ENCODE results near the gene GPR108. TPM values are rescaled to one million over a fixed set of nuclear protein-coding genes. Genes with fewer than 3 reads are reported as not detected.

The GPR108 gene
- total RNA-seq, 6 experiments from 2014 or later = 22.3 to 53.0 (median 41.3) TPM

DNA sequence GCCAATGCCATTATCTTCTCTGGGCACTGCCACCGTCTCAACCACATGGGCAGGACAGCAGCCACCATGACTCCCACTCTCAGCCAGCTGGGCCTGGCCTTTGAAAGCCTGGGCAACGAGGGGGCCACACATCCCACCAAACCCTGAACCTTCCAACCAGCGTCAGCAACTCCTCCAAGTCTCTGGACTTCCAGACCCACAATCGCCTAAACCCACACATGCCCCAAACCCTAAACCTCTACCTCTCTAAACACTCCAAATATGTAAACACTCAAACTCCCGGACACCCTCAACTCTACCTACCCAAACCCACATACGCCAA lies 17.9 kb downstream of the GPR108 start:
- H3K9me3 ChIP-seq = no peaks in the 10 kb centered on the region
- DNase-seq = no peak
- TF ChIP-seq, protein P1, sequence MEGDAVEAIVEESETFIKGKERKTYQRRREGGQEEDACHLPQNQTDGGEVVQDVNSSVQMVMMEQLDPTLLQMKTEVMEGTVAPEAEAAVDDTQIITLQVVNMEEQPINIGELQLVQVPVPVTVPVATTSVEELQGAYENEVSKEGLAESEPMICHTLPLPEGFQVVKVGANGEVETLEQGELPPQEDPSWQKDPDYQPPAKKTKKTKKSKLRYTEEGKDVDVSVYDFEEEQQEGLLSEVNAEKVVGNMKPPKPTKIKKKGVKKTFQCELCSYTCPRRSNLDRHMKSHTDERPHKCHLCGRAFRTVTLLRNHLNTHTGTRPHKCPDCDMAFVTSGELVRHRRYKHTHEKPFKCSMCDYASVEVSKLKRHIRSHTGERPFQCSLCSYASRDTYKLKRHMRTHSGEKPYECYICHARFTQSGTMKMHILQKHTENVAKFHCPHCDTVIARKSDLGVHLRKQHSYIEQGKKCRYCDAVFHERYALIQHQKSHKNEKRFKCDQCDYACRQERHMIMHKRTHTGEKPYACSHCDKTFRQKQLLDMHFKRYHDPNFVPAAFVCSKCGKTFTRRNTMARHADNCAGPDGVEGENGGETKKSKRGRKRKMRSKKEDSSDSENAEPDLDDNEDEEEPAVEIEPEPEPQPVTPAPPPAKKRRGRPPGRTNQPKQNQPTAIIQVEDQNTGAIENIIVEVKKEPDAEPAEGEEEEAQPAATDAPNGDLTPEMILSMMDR (IDR thresholded peaks at IDR 0.05) = no peak
- peak; percentile 54 for TF ChIP-seq POLR2A (IDR thresholded peaks at IDR 0.05)
- H3K4me1 ChIP-seq = peaks cover 0 to 40% (median 6%) of the 10 kb centered on the region in 4 donors
- H3K36me3 ChIP-seq = peaks cover 0 to 26% (median 16%) of the 10 kb centered on the region in 4 donors
- intact Hi-C loops (cut with DNase I) = no loop called here
- H3K27me3 ChIP-seq = no peaks in the 10 kb centered on the region
- 44% methylated on average over 4 of the region's 6 CpGs for WGBS (ENCODE audit: insufficient coverage, low coverage, low lambda C conversion rate, missing lambda C conversion rate)
- ATAC-seq = no peak
- peak overlapping the region; percentile 78 to 95 (median 93) for H3K4me3 ChIP-seq
- H3K27ac ChIP-seq = peak overlapping the region; percentile 11 to 86 (median 37)

DNA sequence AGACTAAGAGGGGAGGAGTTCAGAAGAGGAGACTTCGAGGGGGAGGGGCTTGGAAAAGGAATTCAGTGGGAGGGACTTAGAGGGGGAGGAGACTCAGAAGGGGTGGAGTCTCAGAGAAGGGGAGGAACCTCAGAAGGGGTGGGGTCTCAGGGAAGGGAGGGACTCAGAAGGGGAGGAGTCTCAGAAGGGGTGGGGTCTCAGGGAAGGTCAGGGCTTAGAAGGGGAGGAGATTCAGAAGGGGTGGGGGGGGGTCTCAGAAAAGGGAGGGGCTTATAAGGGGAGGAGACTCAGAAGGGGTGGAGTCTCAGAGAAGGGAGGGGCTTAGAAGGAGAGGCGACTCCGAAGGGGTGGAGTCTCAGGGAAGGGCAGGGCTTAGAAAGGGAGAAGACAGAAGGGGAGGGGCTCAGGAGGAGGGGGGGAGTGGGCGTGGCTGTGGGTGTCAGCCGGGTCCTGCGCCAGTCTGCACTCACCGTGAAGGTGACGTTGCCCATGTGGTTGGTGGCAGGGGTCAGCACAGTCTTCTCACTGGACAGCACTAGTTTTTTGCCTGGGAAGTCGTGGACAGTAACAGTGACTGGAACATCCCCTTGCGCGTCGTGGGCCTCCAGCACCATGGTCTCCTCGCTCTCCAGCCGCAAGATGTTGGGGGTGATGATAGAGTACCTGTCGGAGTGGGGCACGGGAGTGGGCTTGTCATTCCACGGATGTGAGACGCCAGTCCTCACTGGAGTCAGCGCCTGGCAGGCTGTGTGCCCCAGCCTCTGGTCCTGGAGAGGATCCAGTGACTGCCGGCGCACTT lies 18.4 kb downstream of the GPR108 start:
- ATAC-seq (peak; percentile 21 to 83 (median 64)), DNase-seq (peak; percentile 88 to 97 (median 97))
- TF ChIP-seq, protein P1 (IDR thresholded peaks at IDR 0.05) = no peak
- TF ChIP-seq POLR2A (IDR thresholded peaks at IDR 0.05) = peak; percentile 89
- no peaks in the 10 kb centered on the region for H3K27me3 ChIP-seq
- no peaks in the 10 kb centered on the region for H3K9me3 ChIP-seq
- intact Hi-C loops (cut with DNase I) = no loop called here
- peaks cover 0 to 29% (median 18%) of the 10 kb centered on the region in 4 donors for H3K36me3 ChIP-seq
- H3K27ac ChIP-seq = peak overlapping the region; percentile 11 to 86 (median 37)
- H3K4me1 ChIP-seq = peaks cover 0 to 35% (median 3%) of the 10 kb centered on the region in 4 donors
- H3K4me3 ChIP-seq = peak overlapping the region; percentile 78 to 95 (median 93)
- WGBS (ENCODE audit: insufficient coverage, low coverage, low lambda C conversion rate, missing lambda C conversion rate) = 35% methylated on average over 6 of the region's 21 CpGs

DNA sequence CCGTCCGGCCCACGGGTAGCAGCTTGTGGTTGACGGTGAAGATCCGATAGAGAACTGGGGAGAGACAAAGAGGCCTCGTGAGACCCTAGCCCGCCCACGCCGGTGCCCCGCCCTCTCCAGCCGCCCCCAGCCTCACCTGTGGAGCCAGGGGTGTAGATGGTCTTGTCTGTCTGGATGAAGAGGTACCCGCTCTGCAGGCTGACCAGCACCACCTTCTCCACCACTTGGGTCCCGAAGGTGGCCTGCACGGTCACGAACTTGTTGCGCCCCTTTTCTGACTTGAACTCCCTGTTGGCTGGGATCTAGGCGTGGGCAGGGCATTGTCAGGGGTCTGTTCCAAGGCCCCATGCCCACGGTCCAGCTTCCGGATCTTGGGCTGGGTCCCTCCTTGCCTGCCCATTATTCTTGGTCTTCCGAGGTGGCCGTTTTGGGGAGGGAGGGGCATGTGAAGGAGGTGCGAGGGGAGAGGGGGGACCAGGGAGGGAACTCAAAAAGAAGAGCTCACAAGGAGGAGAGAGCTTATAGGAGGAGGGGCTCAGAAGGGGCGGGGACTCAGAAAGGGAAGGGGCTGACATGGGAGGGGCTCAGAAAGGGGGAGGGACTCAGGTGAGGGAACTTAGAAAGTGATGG lies 19.2 kb downstream of the GPR108 start:
- peaks cover 0 to 30% (median 18%) of the 10 kb centered on the region in 4 donors for H3K36me3 ChIP-seq
- H3K27me3 ChIP-seq = no peaks in the 10 kb centered on the region
- intact Hi-C loops (cut with DNase I) = no loop called here
- H3K27ac ChIP-seq = no peak overlapping the region
- H3K9me3 ChIP-seq = no peaks in the 10 kb centered on the region
- peaks cover 0 to 28% (median 0%) of the 10 kb centered on the region in 4 donors for H3K4me1 ChIP-seq
- peak overlapping the region; percentile 40 to 64 (median 60) for H3K4me3 ChIP-seq
- TF ChIP-seq, protein P1 (IDR thresholded peaks at IDR 0.05) = no peak
- no peak for TF ChIP-seq POLR2A (IDR thresholded peaks at IDR 0.05)
- peak in 2 of 3 donors; percentile 38 to 63 for DNase-seq
- ATAC-seq = no peak
- WGBS (ENCODE audit: insufficient coverage, low coverage, low lambda C conversion rate, missing lambda C conversion rate) = 37% methylated on average over 18 of the region's 23 CpGs

DNA sequence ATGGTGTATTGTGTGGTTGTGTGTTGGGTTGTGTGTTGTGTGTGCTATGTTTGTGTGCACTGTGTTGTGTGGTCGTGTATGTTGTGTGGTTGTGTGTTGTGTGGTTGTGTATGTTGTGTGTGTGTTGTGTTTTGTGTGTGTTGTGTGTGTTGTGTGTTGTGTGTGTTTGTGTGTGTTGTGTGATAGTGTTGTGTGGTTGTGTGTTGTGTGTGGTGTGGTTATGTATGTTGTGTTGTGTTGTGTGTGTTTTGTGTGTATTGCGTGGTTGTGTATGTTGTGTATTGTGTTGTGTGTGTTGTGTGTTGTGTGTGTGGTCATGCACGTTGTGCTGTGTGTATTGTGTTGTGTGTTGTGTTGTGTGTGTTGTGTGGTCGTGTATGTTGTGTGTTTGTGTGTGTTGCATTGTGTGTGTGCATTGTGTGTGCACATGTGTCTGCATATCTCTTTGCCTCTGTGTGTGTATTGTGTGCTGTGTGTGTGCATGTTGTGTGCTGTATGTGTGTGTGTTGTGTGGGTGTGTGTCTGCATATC lies 19.9 kb downstream of the GPR108 start:
- H3K36me3 ChIP-seq = peaks cover under 1 to 37% (median 22%) of the 10 kb centered on the region in 4 donors
- H3K4me3 ChIP-seq = peak overlapping the region; percentile 40 to 64 (median 60)
- H3K4me1 ChIP-seq = peaks cover 0 to 20% (median 0%) of the 10 kb centered on the region in 4 donors
- DNase-seq = no peak
- intact Hi-C loops (cut with DNase I) = no loop called here
- H3K27me3 ChIP-seq = no peaks in the 10 kb centered on the region
- H3K27ac ChIP-seq = no peak overlapping the region
- no peaks in the 10 kb centered on the region for H3K9me3 ChIP-seq
- WGBS (ENCODE audit: insufficient coverage, low coverage, low lambda C conversion rate, missing lambda C conversion rate) = 19% methylated on average over 4 of the region's 4 CpGs
- ATAC-seq = no peak
- TF ChIP-seq, protein P1 (IDR thresholded peaks at IDR 0.05) = no peak
- no peak for TF ChIP-seq POLR2A (IDR thresholded peaks at IDR 0.05)
